Stomach (tissue), 4 donors: ENCODE results near the gene GNRHR.

Experiments used
- EP300 ChIP-seq: sonication (generic); formaldehyde crosslinking; IDR thresholded peaks from one replicate; pipeline ENCODE4 v1.6.1; 2017; ENCODE audit warnings: antibody characterized with exemption
- POLR2A ChIP-seq, 4 donors: fragments of 450-650 bp; IDR thresholded peaks; one replicate each; pipeline ENCODE4 v1.6.1; 2016; ENCODE audit warnings: antibody characterized with exemption in 4 of 4, control low read depth in 2 of 4, mild to moderate bottlenecking in 1 of 4, moderate library complexity in 1 of 4
- POLR2AphosphoS5 ChIP-seq, 3 donors: sonication (generic); formaldehyde crosslinking; IDR thresholded peaks; one replicate each; pipeline ENCODE4 v1.6.1; 2016; ENCODE audit warnings: antibody characterized with exemption in 3 of 3
- TF ChIP-seq, protein P1 (sequence below), 7 experiments: fragments of 450-650 bp in 4 of 7; fragments of 200-600 bp in 3 of 7; sonication (generic) in 3 of 7; IDR thresholded peaks; one replicate each; pipeline ENCODE4 v1.5.1; 2016 to 2019; ENCODE audit warnings: antibody characterized with exemption in 7 of 7, control low read depth in 2 of 7, mild to moderate bottlenecking in 1 of 7

DNA sequence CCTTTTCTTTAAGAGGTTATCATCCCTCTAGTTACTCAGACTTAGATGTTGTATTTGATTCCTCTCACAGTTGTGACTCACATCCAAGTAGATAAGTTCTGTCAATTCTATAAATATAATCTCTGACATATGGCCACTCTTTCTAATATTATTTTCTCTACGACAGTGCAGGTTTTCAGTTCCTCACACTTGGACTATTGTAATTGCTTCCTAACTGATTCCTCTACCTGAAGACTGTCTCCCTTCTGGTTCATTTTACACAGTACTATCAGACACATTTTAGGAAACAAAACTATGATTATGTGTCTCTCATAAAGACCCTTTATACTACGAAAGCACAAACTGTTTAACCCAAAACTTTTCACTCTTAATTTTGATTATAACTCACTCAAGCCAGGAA is 31.3 kb upstream of the GNRHR start:
- TF ChIP-seq, protein P1, sequence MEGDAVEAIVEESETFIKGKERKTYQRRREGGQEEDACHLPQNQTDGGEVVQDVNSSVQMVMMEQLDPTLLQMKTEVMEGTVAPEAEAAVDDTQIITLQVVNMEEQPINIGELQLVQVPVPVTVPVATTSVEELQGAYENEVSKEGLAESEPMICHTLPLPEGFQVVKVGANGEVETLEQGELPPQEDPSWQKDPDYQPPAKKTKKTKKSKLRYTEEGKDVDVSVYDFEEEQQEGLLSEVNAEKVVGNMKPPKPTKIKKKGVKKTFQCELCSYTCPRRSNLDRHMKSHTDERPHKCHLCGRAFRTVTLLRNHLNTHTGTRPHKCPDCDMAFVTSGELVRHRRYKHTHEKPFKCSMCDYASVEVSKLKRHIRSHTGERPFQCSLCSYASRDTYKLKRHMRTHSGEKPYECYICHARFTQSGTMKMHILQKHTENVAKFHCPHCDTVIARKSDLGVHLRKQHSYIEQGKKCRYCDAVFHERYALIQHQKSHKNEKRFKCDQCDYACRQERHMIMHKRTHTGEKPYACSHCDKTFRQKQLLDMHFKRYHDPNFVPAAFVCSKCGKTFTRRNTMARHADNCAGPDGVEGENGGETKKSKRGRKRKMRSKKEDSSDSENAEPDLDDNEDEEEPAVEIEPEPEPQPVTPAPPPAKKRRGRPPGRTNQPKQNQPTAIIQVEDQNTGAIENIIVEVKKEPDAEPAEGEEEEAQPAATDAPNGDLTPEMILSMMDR (IDR thresholded peaks at IDR 0.05), result no peak
- no peak for TF ChIP-seq POLR2A (IDR thresholded peaks at IDR 0.05)
- TF ChIP-seq POLR2AphosphoS5 (IDR thresholded peaks at IDR 0.05), result no peak
- no peak for TF ChIP-seq EP300
